ENCODE data around the gene DLGAP1. TPM values are rescaled to one million over a fixed set of nuclear protein-coding genes. Genes with fewer than 3 reads are reported as not detected.

Gene DLGAP1
- total and polyA plus RNA-seq, 2 experiments from 2014 or later = 17.0 to 48.5 TPM

GRCh38 chr18:3726238-3726951 is 728.7 kb downstream of the DLGAP1 start:
- TF ChIP-seq ZNF462 (CRISPR knock-in tag; IDR thresholded peaks at IDR 0.05) = no peak
- no peak for TF ChIP-seq ETS1 (IDR thresholded peaks at IDR 0.05)
- no peak for TF ChIP-seq EZH2 (IDR thresholded peaks at IDR 0.05; ENCODE audit: low read depth, unreplicated experiment)
- Histone ChIP-seq H3K36me3 (ENCODE audit: insufficient read depth) (no peaks in the 10 kb centered on the region), H3K27me3 (ENCODE audit: insufficient read depth) (no peaks in the 10 kb centered on the region), H3K4me2 (no peak overlapping the region), H3F3A (replicated peaks; ENCODE audit: low read depth) (no peaks in the 10 kb centered on the region), H3K27ac (ENCODE audit: low read depth) (no peak overlapping the region), H3K4me1 (ENCODE audit: insufficient read depth) (peaks cover 23% of the 10 kb centered on the region), H3K9me2 (ENCODE audit: insufficient read depth) (no peaks in the 10 kb centered on the region), H4K20me1 (replicated peaks; ENCODE audit: insufficient read depth) (no peaks in the 10 kb centered on the region), H3K79me2 (replicated peaks; ENCODE audit: insufficient read depth) (no peaks in the 10 kb centered on the region), H2AFZ (no peak overlapping the region), H3K4me3 (no peak overlapping the region)
- peaks cover 6% of the 10 kb centered on the region for H3K36me3 Mint-ChIP-seq (ENCODE audit: low read depth)
- H3K4me3 Mint-ChIP-seq = no peak overlapping the region
- DNase-seq (ENCODE audit: low spot score) (no peak), ATAC-seq (no peak)
- H3K4me1 Mint-ChIP-seq = peaks cover 24% of the 10 kb centered on the region
- peaks cover 3% of the 10 kb centered on the region for H3K27me3 Mint-ChIP-seq (ENCODE audit: insufficient read depth, low read depth, poor library complexity)
- no peaks in the 10 kb centered on the region for H3K9me3 Mint-ChIP-seq
- no peak overlapping the region for H3K27ac Mint-ChIP-seq

- H3K4me1 Mint-ChIP-seq = peaks cover 31% of the 10 kb centered on the region
- peaks cover 6% of the 10 kb centered on the region for H3K36me3 Mint-ChIP-seq (ENCODE audit: low read depth)
- H3K9me3 Mint-ChIP-seq = no peaks in the 10 kb centered on the region
- no peak for DNase-seq (ENCODE audit: low spot score)
- H3K27me3 Mint-ChIP-seq (ENCODE audit: insufficient read depth, low read depth, poor library complexity) = peaks cover 2% of the 10 kb centered on the region
- Histone ChIP-seq H3K27ac (ENCODE audit: low read depth) (no peak overlapping the region), H4K20me1 (replicated peaks; ENCODE audit: insufficient read depth) (no peaks in the 10 kb centered on the region), H3K4me1 (ENCODE audit: insufficient read depth) (peaks cover 27% of the 10 kb centered on the region), H2AFZ (no peak overlapping the region), H3F3A (replicated peaks; ENCODE audit: low read depth) (no peaks in the 10 kb centered on the region), H3K27me3 (ENCODE audit: insufficient read depth) (no peaks in the 10 kb centered on the region), H3K9me2 (ENCODE audit: insufficient read depth) (no peaks in the 10 kb centered on the region), H3K4me2 (no peak overlapping the region), H3K79me2 (replicated peaks; ENCODE audit: insufficient read depth) (no peaks in the 10 kb centered on the region), H3K36me3 (ENCODE audit: insufficient read depth) (no peaks in the 10 kb centered on the region), H3K4me3 (no peak overlapping the region)
- H3K27ac Mint-ChIP-seq = no peak overlapping the region
- ATAC-seq = no peak
- no peak overlapping the region for H3K4me3 Mint-ChIP-seq
- TF ChIP-seq CREB1 (CRISPR knock-in tag; IDR thresholded peaks at IDR 0.05; ENCODE audit: low read depth) (no peak), ZNF114 (CRISPR knock-in tag; IDR thresholded peaks at IDR 0.05) (no peak), ETS1 (IDR thresholded peaks at IDR 0.05) (no peak), ZNF331 (CRISPR knock-in tag; IDR thresholded peaks at IDR 0.05; ENCODE audit: low read depth) (no peak), REST (IDR thresholded peaks at IDR 0.05; ENCODE audit: unreplicated experiment) (no peak), STAT1 (IDR thresholded peaks at IDR 0.05; ENCODE audit: unreplicated experiment) (no peak), JUNB (IDR thresholded peaks at IDR 0.05; ENCODE audit: unreplicated experiment) (no peak)
Measured at GRCh38 chr18:3725115-3725514, 730.0 kb downstream of the DLGAP1 start.

All from GM23338 (cell line).